Natural killer cell treated with Interleukin-12 subunit alpha and Interleukin-12 subunit beta and Interleukin-15 and Interleukin-18, amount 100 ng/mL, for 72 hours (primary cell): ENCODE measurements around the gene ERO1B. TPM values are rescaled to one million over a fixed set of nuclear protein-coding genes. Genes with fewer than 3 reads are reported as not detected.
"Not testable (repeated sequence)": the region's sequence is repeated elsewhere in the genome, so short reads cannot be mapped to it uniquely, and the experiment has no call there.

Experiments
- ATAC-seq, 2 donors: fragments of 150-1000 bp; cut with Tn5 transposase in 1 of 2; sonication (Bioruptor Pico), chemical (Tn5 transposase) in 1 of 2; 2 replicates each; pipeline ENCODE4 v1.10.0; 2021
- DNase-seq: peaks from one replicate; pipeline ENCODE4 v3.0.0; 2022; ENCODE audit warnings: low spot score
- H3K27ac Mint-ChIP-seq, 2 donors: 1 replicate in 1 of 2; 2 replicates in 1 of 2; pipeline ENCODE4 v1.8.0; 2022; ENCODE audit warnings: mixed read lengths in 2 of 2, mild to moderate bottlenecking in 1 of 2, moderate library complexity in 1 of 2
- H3K27me3 Mint-ChIP-seq, 2 donors: 1 replicate in 1 of 2; 2 replicates in 1 of 2; pipeline ENCODE4 v1.8.0; 2022; ENCODE audit warnings: mixed read lengths in 2 of 2
- H3K36me3 Mint-ChIP-seq: one replicate; pipeline ENCODE4 v1.8.0; 2022; ENCODE audit warnings: mixed read lengths
- H3K4me1 Mint-ChIP-seq, 2 donors: 1 replicate in 1 of 2; 2 replicates in 1 of 2; pipeline ENCODE4 v1.8.0; 2022; ENCODE audit warnings: low read depth in 2 of 2, mixed read lengths in 2 of 2, mild to moderate bottlenecking in 1 of 2
- H3K4me3 Mint-ChIP-seq: one replicate; pipeline ENCODE4 v1.8.0; 2022; ENCODE audit warnings: mixed read lengths
- H3K9me3 Mint-ChIP-seq: 2 replicates; pipeline ENCODE4 v1.8.0; 2022; ENCODE audit warnings: mixed read lengths
- total RNA-seq, 2 donors: library from RNA; stranded (reverse); gene quantifications; one replicate each; pipeline ENCODE4 v1.2.3, GENCODE V29; 2022

Gene ERO1B
- total RNA-seq = 10 to 100 TPM in 1 of 2 donors, 1 to 10 TPM in 1; 7.3 to 14.3 TPM

DNA sequence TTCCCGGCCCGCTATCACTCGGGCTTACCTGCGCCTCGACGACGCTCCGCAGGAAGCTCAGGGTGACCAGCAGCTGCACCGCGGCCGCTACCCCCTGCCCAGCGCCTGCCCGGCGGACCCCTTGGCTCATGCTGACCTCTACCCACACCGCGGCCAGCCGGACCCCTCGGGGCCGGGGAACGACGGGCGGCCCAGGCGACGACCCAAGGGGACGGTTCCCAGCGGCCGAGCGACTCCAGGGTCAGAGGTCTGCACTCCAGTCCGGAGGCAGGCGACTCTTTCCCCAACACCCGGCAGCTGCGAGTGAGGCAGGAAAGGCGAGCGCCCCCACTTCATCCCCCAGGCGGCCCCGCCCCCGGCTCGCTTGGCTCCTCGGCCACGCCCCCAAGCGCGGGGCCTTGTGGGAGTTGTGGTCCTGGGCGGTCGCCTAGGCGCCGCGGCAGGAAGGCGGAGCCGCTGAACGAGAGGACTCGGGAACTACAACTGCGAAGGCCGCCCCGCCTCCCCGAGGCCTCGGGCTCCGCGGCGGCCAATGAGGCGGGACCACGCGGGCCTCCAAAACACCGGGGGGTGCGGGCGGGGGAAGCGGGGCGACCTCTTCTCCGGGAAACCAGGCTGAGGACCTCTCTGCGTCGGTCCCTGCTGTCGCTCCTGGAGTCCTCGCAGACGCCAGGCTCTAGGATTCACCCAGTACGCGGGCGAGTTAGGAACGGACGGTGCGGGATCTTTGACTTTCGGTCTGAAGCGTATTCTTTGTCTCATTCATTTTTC lies at the start of gene ERO1B:
Gene ERO1B (minus strand): TSS at position 305 of the 771 bp plus-strand sequence. CDS start 175 bp downstream, at position 130.
- DNase-seq (peak; percentile 99), ATAC-seq (peak; percentile 97 to 98)
- Mint-ChIP-seq H3K4me1 (peaks cover 36 to 47% of the 10 kb centered on the region in 2 donors), H3K27me3 (peaks cover 7 to 17% of the 10 kb centered on the region in 2 donors), H3K9me3 (peaks cover 3% of the 10 kb centered on the region), H3K4me3 (peak within 1 kb of the TSS; percentile 85), H3K27ac (peak within 1 kb of the TSS; percentile 34 to 80), H3K36me3 (no peaks in the 10 kb centered on the region)

DNA sequence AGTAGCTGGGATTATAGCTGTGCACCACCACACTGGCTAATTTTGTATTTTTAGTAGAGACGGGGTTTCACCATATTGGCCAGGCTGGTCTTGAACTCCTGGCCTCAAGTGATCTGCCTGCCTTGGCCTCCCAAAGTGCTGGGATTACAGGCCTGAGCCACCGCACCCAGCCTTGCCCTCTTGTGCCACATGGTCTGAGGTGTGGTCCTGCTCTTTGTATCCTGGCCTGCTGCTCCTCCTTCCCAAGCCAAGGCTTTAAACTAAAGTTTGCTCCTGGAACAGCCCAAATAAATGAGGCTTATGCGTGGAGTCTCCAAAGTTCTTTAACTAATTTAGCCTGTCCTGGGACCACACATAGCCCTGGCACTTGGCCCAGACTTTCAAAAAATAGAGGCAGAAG lies 49.7 kb upstream of the ERO1B start:
- not testable (repeated sequence) for H3K4me3 Mint-ChIP-seq, H3K36me3 Mint-ChIP-seq, H3K27ac Mint-ChIP-seq, DNase-seq, H3K27me3 Mint-ChIP-seq, H3K4me1 Mint-ChIP-seq, ATAC-seq, H3K9me3 Mint-ChIP-seq

DNA sequence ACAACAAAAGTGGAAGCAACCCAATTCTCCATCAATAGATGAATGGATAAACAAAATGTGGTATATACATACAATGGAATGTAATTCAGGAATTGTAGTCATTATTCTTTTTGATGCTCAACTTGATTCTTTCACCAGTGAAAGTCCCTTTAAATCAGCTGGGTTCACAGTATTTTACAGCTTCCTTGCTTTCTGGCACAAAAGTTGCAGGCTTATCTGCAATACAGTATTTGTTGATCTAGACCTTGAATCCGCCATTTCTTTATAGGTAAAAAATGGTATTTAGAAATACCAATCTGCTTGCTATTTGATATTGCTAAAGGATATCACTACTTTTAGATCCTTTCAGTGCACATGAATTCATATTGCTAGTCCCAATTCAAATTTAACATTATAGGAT lies 44.7 kb upstream of the ERO1B start:
- Mint-ChIP-seq H3K27ac (no peak overlapping the region), H3K27me3 (peaks cover 2 to 16% of the 10 kb centered on the region in 2 donors), H3K9me3 (peaks cover 9% of the 10 kb centered on the region), H3K4me3 (no peak overlapping the region), H3K36me3 (peaks cover 23% of the 10 kb centered on the region), H3K4me1 (no peaks in the 10 kb centered on the region)
- DNase-seq = no peak
- ATAC-seq = no peak

DNA sequence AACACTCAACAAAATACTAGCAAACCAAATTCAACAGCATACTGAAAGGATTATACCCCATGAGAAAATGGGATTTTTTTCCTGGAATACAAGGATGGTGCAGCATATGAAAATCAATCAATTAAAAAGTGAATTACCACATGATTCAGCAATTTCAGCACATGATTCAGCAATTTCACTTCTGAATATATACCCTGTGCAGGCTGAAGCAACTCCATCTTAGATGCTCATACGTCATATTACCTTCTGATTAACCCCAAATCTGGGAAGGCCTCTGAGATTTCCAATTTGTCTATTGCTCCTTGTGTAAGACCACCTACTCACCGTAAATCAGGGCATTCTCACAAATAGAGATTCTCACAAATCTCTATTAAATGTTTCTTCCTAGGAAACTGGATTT lies 43.8 kb upstream of the ERO1B start:
- Mint-ChIP-seq H3K4me1 (no peaks in the 10 kb centered on the region), H3K27ac (no peak overlapping the region), H3K9me3 (peaks cover 15% of the 10 kb centered on the region), H3K36me3 (peaks cover 31% of the 10 kb centered on the region), H3K27me3 (peaks cover 6 to 16% of the 10 kb centered on the region in 2 donors), H3K4me3 (no peak overlapping the region)
- ATAC-seq = no peak
- no peak for DNase-seq

GRCh38 chr1:236323819-236324411 lies 42.2 kb upstream of the ERO1B start:
- DNase-seq (no peak), ATAC-seq (no peak)
- Mint-ChIP-seq H3K9me3 (peaks cover 15% of the 10 kb centered on the region), H3K4me1 (no peaks in the 10 kb centered on the region), H3K4me3 (no peak overlapping the region), H3K27me3 (peaks cover 6 to 16% of the 10 kb centered on the region in 2 donors), H3K27ac (no peak overlapping the region), H3K36me3 (peaks cover 31% of the 10 kb centered on the region)

- Mint-ChIP-seq H3K9me3 (peaks cover 15% of the 10 kb centered on the region), H3K36me3 (peaks cover 31% of the 10 kb centered on the region), H3K27me3 (peaks cover 6 to 16% of the 10 kb centered on the region in 2 donors), H3K4me3 (no peak overlapping the region), H3K27ac (no peak overlapping the region), H3K4me1 (no peaks in the 10 kb centered on the region)
- DNase-seq (no peak), ATAC-seq (no peak)
These were observed 41.0 kb upstream of the ERO1B start for GRCh38 chr1:236322566-236323409.

DNA sequence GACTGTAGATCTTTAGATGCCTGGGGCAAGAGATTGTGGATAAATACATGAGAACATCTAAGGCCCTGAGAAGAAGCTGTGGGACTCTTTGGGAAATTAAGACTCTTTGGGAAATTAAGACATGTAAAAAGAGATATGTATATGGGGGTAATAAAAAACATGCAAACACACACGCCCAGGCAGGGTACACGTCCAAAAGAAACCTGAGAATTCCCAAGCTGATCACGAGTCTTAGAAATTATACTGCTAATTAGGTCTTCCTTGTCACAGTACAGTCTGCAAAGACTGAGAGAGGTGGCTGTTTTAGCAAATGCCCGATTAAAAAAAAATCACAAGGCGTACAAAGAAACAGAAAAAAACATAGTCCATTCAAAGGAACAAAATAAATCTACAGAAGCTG lies 39.3 kb upstream of the ERO1B start:
- no peak overlapping the region for H3K4me3 Mint-ChIP-seq
- H3K36me3 Mint-ChIP-seq = peaks cover 31% of the 10 kb centered on the region
- DNase-seq (no peak), ATAC-seq (no peak)
- no peak overlapping the region for H3K27ac Mint-ChIP-seq
- H3K4me1 Mint-ChIP-seq = no peaks in the 10 kb centered on the region
- H3K27me3 Mint-ChIP-seq = peaks cover 7 to 16% of the 10 kb centered on the region in 2 donors
- H3K9me3 Mint-ChIP-seq = peaks cover 15% of the 10 kb centered on the region

- Mint-ChIP-seq H3K27me3 (peaks cover 9 to 16% of the 10 kb centered on the region in 2 donors), H3K27ac (no peak overlapping the region), H3K4me3 (no peak overlapping the region), H3K36me3 (peaks cover 31% of the 10 kb centered on the region), H3K4me1 (no peaks in the 10 kb centered on the region), H3K9me3 (peaks cover 15% of the 10 kb centered on the region)
- ATAC-seq = no peak
- DNase-seq = no peak
These were observed 38.9 kb upstream of the ERO1B start for GRCh38 chr1:236320671-236321070.

DNA sequence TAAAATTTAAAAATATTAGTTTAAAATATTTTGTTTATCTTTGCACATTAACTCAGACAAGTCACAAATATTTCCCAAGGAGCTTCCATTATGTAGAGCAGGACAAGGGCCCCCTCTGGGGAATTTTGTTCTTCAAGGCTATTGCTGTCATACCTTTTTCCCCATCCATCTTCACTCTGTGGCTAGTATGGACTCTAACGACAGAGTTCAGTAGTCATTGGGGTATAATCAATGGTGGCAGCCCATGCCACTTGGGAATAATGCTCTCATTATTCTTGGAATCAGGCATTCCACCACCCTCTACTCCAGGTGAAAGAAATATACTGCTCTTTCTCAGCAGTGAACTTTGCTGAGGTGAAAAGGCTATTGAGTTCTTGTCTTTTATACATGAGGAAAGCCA lies 38.5 kb upstream of the ERO1B start:
- Mint-ChIP-seq H3K36me3 (peaks cover 31% of the 10 kb centered on the region), H3K9me3 (peaks cover 15% of the 10 kb centered on the region), H3K27me3 (peaks cover 9 to 16% of the 10 kb centered on the region in 2 donors), H3K4me1 (no peaks in the 10 kb centered on the region), H3K4me3 (no peak overlapping the region), H3K27ac (no peak overlapping the region)
- DNase-seq = no peak
- ATAC-seq = no peak

- Mint-ChIP-seq H3K27ac (no peak overlapping the region), H3K9me3 (peaks cover 6% of the 10 kb centered on the region), H3K4me3 (no peak overlapping the region), H3K27me3 (peaks cover 2 to 7% of the 10 kb centered on the region in 2 donors), H3K4me1 (no peaks in the 10 kb centered on the region), H3K36me3 (peaks cover 7% of the 10 kb centered on the region)
- no peak for DNase-seq
- ATAC-seq = no peak
These were observed 34.7 kb upstream of the ERO1B start for GRCh38 chr1:236316437-236316836.

DNA sequence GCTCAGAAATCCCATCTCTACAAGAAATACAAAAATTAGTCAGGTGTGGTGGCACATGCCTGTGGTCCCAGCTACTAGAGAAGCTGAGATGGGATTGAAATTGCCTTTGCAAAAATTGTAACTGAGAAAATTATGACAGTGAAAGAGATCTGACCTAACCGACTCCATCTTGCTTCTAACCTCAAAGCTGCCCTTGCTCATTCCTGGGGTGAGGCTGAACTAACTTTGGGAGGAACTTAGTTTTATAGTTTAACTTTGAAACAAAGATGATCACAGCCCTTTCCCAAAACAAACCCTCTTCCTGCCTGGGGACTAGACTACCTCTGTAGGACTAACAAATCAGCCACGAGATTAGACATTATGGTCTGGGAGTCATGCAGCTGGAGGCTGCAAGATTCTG lies 33.8 kb upstream of the ERO1B start:
- H3K27me3 Mint-ChIP-seq = peaks cover 3 to 7% of the 10 kb centered on the region in 2 donors
- H3K9me3 Mint-ChIP-seq = no peaks in the 10 kb centered on the region
- no peak for DNase-seq

DNA sequence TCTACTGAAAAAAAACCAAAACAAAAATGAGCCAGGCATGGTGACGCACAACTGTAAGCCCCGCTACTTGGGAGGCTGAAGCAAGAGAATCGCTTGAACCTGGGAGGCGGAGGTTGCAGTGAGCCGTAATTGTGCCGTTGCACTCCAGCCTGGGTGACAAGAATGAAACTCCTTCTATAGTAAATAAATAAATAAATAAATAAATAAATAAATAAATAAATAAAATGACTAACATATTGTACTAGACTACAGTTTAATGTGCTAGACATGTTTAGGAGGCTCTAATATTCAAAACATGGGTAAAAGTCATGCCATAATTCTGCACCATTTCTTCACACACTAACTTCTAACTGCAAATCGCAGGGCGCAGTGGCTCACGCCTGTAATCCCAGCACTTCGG lies 33.3 kb upstream of the ERO1B start:
- no peak for ATAC-seq
- no peaks in the 10 kb centered on the region for H3K36me3 Mint-ChIP-seq
- H3K4me3 Mint-ChIP-seq = no peak overlapping the region
- no peak overlapping the region for H3K27ac Mint-ChIP-seq
- H3K4me1 Mint-ChIP-seq = no peaks in the 10 kb centered on the region
- peaks cover 3 to 7% of the 10 kb centered on the region in 2 donors for H3K27me3 Mint-ChIP-seq
- DNase-seq = no peak
- no peaks in the 10 kb centered on the region for H3K9me3 Mint-ChIP-seq

More for the DNA sequence above, 33.8 kb upstream of the ERO1B start:
- no peak for ATAC-seq
- Mint-ChIP-seq H3K27ac (no peak overlapping the region), H3K4me3 (no peak overlapping the region), H3K36me3 (no peaks in the 10 kb centered on the region), H3K4me1 (no peaks in the 10 kb centered on the region)

DNA sequence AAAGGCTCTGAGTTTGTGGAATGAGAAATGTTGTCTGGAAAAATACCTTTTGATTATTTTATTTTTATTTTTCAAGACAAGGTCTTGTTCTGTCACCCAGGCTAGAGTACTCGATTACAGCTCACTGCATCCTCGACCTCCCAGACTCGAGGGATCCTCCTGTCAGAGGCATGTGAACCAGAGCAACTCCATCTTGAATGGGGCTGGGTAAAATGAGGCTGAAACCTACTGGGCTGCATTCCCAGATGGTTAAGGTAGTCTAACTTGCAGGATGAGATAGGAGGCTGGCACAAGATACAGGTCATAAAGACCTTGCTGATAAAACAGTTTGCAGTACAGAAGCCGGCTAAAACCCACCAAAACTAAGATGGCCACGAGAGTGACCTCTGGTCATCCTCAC lies 32.3 kb upstream of the ERO1B start:
- ATAC-seq, H3K36me3 Mint-ChIP-seq: not testable (repeated sequence)

GRCh38 chr1:236313427-236313826 lies 31.7 kb upstream of the ERO1B start:
- Mint-ChIP-seq H3K36me3 (no peaks in the 10 kb centered on the region), H3K9me3 (no peaks in the 10 kb centered on the region), H3K27me3 (peaks cover 5 to 7% of the 10 kb centered on the region in 2 donors), H3K4me3 (no peak overlapping the region), H3K27ac (no peak overlapping the region), H3K4me1 (no peaks in the 10 kb centered on the region)
- no peak for ATAC-seq
- DNase-seq = no peak

More for the DNA sequence above, 32.3 kb upstream of the ERO1B start:
- DNase-seq, H3K27me3 Mint-ChIP-seq, H3K27ac Mint-ChIP-seq, H3K9me3 Mint-ChIP-seq, H3K4me3 Mint-ChIP-seq, H3K4me1 Mint-ChIP-seq: not testable (repeated sequence)
